Thyroid gland (tissue), 4 donors: ENCODE results near the gene EPB41L5. TPM values are rescaled to one million over a fixed set of nuclear protein-coding genes. Genes with fewer than 3 reads are reported as not detected.

ENCODE experiments used
- DNase-seq, 2 donors: peaks; one replicate each; pipeline ENCODE4 v3.0.0-alpha.2; 2019
- H3K27ac ChIP-seq, 3 donors: fragments of 200-600 bp; sonication (generic); 1 replicate in 2 of 3; 2 replicates in 1 of 3; pipeline ENCODE4 v1.5.1; 2016 to 2019; ENCODE audit warnings: mild to moderate bottlenecking in 1 of 3, moderate library complexity in 1 of 3
- H3K27me3 ChIP-seq: fragments of 200-600 bp; sonication (generic); one replicate; pipeline ENCODE4 v1.5.1; 2019
- H3K36me3 ChIP-seq, 2 donors: fragments of 200-600 bp; sonication (generic); one replicate each; pipeline ENCODE4 v1.5.1; 2016 to 2019
- H3K4me1 ChIP-seq, 2 donors: fragments of 200-600 bp; sonication (generic); one replicate each; pipeline ENCODE4 v1.5.1; 2017 to 2019
- H3K4me3 ChIP-seq, 3 donors: fragments of 200-600 bp; sonication (generic); replicated peaks in 1 of 3; 1 replicate in 2 of 3; 2 replicates in 1 of 3; pipeline ENCODE4 v1.5.1; 2016; ENCODE audit warnings: mild to moderate bottlenecking in 1 of 3
- H3K9me3 ChIP-seq: fragments of 200-600 bp; sonication (generic); one replicate; pipeline ENCODE4 v1.5.1; 2017
- POLR2A ChIP-seq, 2 donors: fragments of 450-650 bp; IDR thresholded peaks; one replicate each; pipeline ENCODE4 v1.6.1; 2017; ENCODE audit warnings: antibody characterized with exemption in 2 of 2, mild to moderate bottlenecking in 2 of 2, moderate library complexity in 1 of 2
- WGBS, 2 donors: methylation state at CpG; one replicate each; pipeline ENCODE4 v1.1.5; 2017; 5-methylcytosine and 5-hydroxymethylcytosine counted together
- intact Hi-C: fragments of 100-400 bp; cut with DNase I; formaldehyde crosslinking; loops from one replicate; pipeline ENCODE4 v1.15.1; 2023
- total RNA-seq, 4 donors: library from RNA; depleted of rRNA; stranded (reverse); fragments of >200 nt; gene quantifications; one replicate each; pipeline ENCODE4 v1.2.3, GENCODE V29; 2016
- TF ChIP-seq, protein P1 (sequence below), 6 experiments: fragments of 200-600 bp in 3 of 6; fragments of 450-650 bp in 3 of 6; sonication (generic) in 3 of 6; IDR thresholded peaks; one replicate each; pipeline ENCODE4 v1.5.1; 2016 to 2019; ENCODE audit warnings: antibody characterized with exemption in 6 of 6, mild to moderate bottlenecking in 2 of 6, inconsistent platforms in 1 of 6, moderate library complexity in 1 of 6

Gene EPB41L5
- total RNA-seq, 4 donors from 2014 or later: 82.2 to 126 (median 116) TPM

DNA sequence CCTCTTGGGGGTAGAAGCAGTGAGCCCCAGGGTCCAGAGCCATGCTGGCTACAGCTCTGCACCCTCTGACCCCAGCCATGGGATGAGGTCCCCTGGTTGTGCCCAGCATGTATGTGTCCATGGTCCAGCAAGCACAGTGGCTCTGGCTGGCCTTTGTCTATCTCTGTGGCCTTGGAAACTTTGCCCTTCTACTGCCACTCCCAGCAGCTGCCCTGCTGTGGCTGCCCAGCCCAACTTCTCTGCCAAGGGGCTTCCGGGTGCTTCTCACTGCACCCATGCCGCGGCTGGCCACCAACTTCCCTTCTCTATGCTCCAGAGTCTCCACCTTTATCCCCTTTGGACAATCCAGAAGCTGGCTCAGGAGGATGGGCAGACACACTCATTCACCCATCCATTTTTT lies 191.5 kb downstream of the EPB41L5 start:
- no peak overlapping the region for H3K4me3 ChIP-seq
- H3K36me3 ChIP-seq: no peaks in the 10 kb centered on the region
- 63 to 64% methylated on average over 3 of the region's 3 CpGs for WGBS, 2 donors
- no peaks in the 10 kb centered on the region for H3K27me3 ChIP-seq
- no peak for DNase-seq
- H3K9me3 ChIP-seq: no peaks in the 10 kb centered on the region
- peak overlapping the region in 1 of 3 donors; percentile 44 for H3K27ac ChIP-seq
- intact Hi-C loops: no loop called here
- H3K4me1 ChIP-seq: peaks cover 13 to 19% of the 10 kb centered on the region in 2 donors
- TF ChIP-seq, protein P1, sequence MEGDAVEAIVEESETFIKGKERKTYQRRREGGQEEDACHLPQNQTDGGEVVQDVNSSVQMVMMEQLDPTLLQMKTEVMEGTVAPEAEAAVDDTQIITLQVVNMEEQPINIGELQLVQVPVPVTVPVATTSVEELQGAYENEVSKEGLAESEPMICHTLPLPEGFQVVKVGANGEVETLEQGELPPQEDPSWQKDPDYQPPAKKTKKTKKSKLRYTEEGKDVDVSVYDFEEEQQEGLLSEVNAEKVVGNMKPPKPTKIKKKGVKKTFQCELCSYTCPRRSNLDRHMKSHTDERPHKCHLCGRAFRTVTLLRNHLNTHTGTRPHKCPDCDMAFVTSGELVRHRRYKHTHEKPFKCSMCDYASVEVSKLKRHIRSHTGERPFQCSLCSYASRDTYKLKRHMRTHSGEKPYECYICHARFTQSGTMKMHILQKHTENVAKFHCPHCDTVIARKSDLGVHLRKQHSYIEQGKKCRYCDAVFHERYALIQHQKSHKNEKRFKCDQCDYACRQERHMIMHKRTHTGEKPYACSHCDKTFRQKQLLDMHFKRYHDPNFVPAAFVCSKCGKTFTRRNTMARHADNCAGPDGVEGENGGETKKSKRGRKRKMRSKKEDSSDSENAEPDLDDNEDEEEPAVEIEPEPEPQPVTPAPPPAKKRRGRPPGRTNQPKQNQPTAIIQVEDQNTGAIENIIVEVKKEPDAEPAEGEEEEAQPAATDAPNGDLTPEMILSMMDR (IDR thresholded peaks at IDR 0.05): no peak
- no peak for TF ChIP-seq POLR2A (IDR thresholded peaks at IDR 0.05)

DNA sequence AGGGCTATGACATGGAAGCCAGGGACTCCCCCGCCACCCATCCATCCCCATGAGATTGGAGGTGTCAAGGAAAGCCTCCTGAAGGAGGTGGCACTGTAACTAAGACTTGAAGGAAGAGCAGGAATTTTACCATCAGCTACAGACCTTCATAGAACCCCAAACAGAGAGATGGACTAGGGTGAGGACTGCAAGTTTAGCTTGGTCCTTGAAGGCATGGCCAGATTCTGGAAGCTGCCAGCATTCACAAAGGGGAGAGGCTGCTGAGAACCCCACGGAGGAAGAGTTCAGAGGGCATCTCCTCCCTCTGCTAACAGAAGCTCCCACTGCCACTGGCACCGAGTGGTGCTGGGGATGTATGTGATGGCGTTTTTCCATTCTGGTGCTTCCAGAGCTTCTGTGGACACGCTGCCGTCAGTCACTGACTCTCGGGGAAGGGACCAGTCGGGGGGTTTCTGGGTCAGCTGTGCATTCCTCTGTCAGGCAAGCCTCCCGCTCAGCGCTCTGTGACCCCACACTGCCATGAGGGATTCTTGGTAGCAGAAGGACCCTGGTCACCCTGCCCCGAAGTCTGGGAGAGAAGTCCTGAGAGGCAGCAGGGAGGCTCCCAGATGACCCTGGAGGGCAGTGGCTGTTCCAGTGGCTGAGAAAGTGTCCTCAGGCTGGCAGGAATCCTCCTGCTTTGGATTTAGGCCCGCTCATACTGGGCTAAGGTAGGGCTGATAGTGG lies 192.2 kb downstream of the EPB41L5 start:
- Histone ChIP-seq H3K36me3 (no peaks in the 10 kb centered on the region), H3K27ac (no peak overlapping the region), H3K27me3 (no peaks in the 10 kb centered on the region), H3K9me3 (no peaks in the 10 kb centered on the region), H3K4me3 (no peak overlapping the region), H3K4me1 (peaks cover 13 to 19% of the 10 kb centered on the region in 2 donors)
- no peak for DNase-seq
- intact Hi-C loops: no loop called here
- TF ChIP-seq POLR2A (IDR thresholded peaks at IDR 0.05): no peak
- WGBS, 2 donors: 93 to 100% methylated on average over 3 to 5 of the region's 12 CpGs

DNA sequence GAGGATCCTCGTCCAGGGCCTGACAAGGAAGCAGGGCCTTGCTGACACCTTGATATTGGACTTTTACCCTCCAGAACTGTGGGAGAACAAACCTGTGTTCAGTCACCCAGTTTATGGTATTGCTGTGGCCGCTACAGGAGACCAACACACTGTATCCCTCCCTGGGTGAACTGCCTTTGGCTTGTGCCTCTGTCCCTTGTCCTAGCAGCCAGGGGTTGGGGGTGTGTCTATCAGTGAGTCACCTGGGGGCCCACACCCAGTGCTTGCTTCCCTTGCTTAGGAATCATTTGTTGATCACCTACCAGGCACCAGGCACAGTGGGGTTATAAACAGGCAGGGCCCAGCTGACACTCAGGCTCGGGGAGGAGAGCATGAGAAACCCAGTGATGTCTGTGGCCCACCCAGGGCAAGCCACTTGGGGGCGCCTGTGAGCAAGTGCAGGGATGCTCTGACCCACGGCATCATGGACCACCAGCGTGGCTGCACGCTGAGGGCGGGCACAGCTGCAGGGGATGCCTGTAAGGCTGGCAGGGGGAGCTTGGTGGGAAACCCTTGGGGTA lies 193.2 kb downstream of the EPB41L5 start:
- H3K27me3 ChIP-seq: no peaks in the 10 kb centered on the region
- H3K27ac ChIP-seq: no peak overlapping the region
- no peak for DNase-seq
- 77 to 88% methylated on average over 6 of the region's 8 CpGs for WGBS, 2 donors
- intact Hi-C loops: no loop called here
- no peaks in the 10 kb centered on the region for H3K9me3 ChIP-seq
- H3K4me1 ChIP-seq: peaks cover 13 to 19% of the 10 kb centered on the region in 2 donors
- H3K36me3 ChIP-seq: no peaks in the 10 kb centered on the region
- TF ChIP-seq, protein P1 (IDR thresholded peaks at IDR 0.05): peak in 1 of 6 experiments; percentile 32
- TF ChIP-seq POLR2A (IDR thresholded peaks at IDR 0.05): no peak
- no peak overlapping the region for H3K4me3 ChIP-seq

DNA sequence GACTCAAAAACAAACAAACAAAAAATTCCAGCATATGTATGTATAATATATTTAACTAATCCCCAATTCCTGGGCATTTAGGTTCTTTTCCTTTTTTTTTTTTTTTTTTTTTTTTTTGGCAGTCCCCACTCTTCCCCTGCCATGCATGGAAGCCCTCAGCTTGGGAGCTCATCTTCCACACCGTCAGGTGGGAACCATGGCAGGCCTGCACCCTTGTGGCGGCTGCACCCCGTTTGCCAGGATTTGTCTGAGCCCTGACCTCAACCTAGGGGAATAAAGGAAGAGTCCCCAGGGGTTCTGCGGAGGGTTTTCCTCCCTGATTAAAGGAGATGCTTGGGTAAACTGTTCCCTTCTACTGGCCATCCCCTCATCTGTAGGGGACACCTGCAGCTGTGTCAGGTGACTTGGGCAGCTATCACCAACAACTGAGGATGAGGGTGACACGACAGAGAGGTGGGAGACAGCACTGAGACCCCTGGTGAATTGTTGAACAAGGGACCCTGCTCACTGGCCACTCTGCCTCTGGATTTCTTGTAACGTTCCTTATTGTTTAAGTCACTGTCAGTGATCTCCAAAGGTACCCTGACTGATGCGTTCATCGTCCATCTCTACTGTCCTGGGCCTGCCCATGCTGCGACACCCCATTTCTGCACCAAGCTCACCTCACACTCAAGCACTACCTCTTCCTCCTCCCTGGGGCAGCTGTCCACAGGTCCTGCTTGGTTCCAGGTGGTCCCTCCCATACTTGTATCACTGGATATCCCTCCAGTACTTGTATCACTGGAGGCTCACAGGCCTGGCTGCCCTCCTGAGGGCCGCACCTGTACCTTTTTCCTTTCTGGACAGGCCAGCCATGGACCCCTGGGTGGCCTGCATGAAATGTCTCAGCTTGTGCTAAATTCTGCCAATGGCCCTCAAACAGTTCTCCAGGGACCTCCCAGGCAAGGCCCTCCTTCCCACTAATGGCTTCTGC lies 195.8 kb downstream of the EPB41L5 start:
- peaks cover 4 to 10% of the 10 kb centered on the region in 2 donors for H3K4me1 ChIP-seq
- no peak for DNase-seq
- 91 to 96% methylated on average over 9 to 10 of the region's 10 CpGs for WGBS, 2 donors
- H3K27ac ChIP-seq: no peak overlapping the region
- no peaks in the 10 kb centered on the region for H3K36me3 ChIP-seq
- intact Hi-C loops: no loop called here
- no peaks in the 10 kb centered on the region for H3K9me3 ChIP-seq
- TF ChIP-seq, protein P1 (IDR thresholded peaks at IDR 0.05): no peak
- no peak for TF ChIP-seq POLR2A (IDR thresholded peaks at IDR 0.05)
- no peaks in the 10 kb centered on the region for H3K27me3 ChIP-seq
- no peak overlapping the region for H3K4me3 ChIP-seq

DNA sequence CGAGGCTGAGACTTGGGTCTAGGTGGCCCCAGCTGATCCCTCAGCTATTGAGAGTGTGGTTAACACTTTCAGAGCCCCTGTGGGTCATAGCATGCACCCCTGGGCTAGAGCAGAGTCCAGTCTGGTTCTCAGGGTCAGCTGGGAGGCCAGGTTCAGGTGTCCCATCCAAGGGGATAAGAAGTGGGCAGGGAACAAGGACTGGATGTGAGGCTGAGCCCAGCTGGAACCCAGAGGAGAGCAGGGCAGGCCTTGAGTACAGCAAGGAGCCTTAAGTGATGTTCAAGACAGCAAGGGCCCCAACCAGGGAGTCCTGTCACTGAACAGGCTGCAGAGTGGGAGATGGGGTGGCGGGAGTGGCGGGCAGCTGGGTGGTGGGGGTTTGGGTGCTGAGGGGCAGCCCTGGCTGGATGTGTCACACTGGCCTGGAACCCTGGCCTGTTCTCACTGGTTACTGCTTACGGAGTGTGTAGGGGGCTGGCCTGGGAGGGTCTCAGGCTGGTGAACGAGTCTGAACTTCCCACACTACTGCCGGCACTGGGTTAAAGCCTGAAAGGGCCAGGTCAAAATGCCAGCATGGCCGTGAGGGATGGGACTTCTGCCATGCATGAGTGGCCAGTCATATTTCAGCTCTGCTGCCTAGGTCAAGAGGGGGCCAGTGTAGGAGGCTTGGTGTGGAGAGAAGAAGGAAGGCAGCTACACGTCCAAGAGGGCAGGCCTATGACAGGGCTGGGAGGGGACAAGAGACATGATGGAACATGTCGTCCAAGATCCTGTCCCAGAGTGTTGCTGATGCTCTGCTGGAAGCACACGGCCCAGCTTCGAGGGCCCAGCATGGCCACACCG lies 196.8 kb downstream of the EPB41L5 start:
- DNase-seq: no peak
- 79 to 88% methylated on average over 12 of the region's 12 CpGs for whole genome bisulfite sequencing, 2 donors
- H3K4me3 ChIP-seq: no peak overlapping the region
- no peak for TF ChIP-seq POLR2A (IDR thresholded peaks at IDR 0.05)
- TF ChIP-seq, protein P1 (IDR thresholded peaks at IDR 0.05): no peak
- no peaks in the 10 kb centered on the region for H3K27me3 ChIP-seq
- H3K27ac ChIP-seq: no peak overlapping the region
- no peaks in the 10 kb centered on the region for H3K4me1 ChIP-seq
- intact Hi-C loops: no loop called here
- H3K36me3 ChIP-seq: no peaks in the 10 kb centered on the region
- H3K9me3 ChIP-seq: no peaks in the 10 kb centered on the region
